NOMO-1 (cell line): ENCODE measurements around the gene GJB6.
"Not testable (repeated sequence)": the region's sequence is repeated elsewhere in the genome, so short reads cannot be mapped to it uniquely, and the experiment has no call there.

Source experiments
- DNase-seq, 2 experiments: peaks; one replicate each; lab custom pipeline; 2025; ENCODE audit not compliant: unreplicated experiment in 2 of 2; lab: John Stamatoyannopoulos, UW

The GJB6 gene

GRCh38 chr13:20231839-20232555 lies at the start of gene GJB6:
Gene GJB6, minus strand, starts transcription at chr13:20232319. Its CDS starts 8,839 bp downstream, at chr13:20223480.
- no peak for DNase-seq

DNA sequence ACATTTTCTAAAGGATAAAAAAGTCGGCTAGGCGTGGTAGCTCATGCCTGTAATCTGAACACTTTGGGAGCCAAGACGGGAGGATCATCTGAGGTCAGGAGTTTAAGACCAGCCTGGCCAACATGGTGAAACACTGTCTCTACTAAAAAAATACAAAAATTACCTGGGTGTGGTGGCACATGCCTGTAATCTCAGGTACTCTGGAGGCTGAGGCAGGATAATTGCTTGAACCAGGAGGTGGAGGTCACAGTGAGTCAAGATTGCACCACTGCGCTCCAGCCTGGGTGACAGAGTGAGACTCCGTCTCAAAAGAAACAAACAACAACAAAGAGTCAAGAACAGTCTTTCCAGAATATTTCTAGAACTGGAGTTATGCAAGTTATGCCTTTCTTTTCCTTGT lies 44.8 kb upstream of the GJB6 start:
- DNase-seq = not testable (repeated sequence)

GRCh38 chr13:20274466-20274865 lies 42.3 kb upstream of the GJB6 start:
- no peak for DNase-seq

DNA sequence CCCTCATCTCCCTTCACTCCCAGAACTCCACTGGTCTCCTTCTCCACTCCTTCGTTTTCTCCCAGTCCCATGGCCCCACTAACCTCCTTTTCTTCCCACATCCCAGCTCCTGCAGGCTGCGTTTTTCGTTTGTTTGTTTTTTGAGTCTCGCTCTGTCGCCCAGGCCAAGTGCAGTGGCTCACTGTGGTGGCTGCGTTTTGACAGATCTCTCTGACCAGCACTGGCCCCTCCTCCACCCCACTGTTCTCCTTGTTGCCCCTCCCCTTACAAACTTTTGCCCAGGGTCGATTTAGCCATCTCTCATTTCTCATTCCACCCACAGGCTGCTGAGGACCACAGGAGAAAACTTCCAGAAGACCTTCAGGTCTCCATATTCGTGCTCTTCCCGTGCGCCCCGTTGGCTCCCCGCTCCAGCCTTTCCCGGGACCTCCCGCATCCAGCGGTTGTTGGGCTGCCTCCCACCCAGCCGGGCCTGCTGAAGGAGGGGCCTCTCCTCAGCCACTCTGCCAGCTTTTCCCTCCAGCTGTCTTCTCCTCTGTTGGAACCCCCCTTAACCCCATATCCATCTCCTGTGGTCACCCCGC lies 40.6 kb upstream of the GJB6 start:
- DNase-seq = no peak

DNA sequence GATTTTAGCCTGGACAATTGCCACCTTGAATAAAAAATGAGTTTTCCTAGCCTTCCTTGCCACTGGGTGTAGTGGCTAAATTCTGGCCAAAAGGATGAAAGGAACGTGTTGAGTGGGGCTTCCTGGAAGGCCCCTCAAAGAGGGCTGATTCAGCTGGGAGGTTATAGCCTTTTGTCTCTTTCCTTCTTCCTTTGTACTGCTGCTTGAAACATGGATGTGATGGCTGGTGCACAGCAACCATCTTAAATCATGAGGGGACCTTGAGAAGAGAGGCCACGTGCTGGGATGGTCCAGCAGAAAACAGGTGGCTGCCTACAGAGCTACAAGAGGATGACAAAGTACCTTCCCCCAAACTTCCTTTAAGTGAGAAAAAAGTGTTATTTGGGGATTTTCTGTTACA lies 40.0 kb upstream of the GJB6 start:
- DNase-seq = no peak

DNA sequence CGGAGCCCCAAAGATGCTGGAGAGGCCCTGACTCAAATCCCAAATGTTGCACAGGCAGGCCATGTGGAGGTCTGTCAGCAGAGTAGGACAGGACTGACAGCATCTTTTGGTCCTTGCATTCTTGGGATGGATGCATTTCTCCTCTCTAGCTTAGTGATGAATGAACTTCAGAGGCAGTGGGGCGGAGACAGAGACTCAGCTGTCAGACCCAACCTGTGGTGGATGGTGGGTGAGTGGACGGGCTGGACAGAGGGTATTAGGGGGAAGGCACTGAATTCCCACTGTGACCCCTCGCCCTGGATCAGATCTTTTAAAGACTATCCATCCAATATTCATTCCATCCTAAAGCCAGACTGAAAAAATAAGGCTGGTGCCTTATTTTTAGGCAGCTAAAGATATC lies 39.3 kb upstream of the GJB6 start:
- DNase-seq = no peak

DNA sequence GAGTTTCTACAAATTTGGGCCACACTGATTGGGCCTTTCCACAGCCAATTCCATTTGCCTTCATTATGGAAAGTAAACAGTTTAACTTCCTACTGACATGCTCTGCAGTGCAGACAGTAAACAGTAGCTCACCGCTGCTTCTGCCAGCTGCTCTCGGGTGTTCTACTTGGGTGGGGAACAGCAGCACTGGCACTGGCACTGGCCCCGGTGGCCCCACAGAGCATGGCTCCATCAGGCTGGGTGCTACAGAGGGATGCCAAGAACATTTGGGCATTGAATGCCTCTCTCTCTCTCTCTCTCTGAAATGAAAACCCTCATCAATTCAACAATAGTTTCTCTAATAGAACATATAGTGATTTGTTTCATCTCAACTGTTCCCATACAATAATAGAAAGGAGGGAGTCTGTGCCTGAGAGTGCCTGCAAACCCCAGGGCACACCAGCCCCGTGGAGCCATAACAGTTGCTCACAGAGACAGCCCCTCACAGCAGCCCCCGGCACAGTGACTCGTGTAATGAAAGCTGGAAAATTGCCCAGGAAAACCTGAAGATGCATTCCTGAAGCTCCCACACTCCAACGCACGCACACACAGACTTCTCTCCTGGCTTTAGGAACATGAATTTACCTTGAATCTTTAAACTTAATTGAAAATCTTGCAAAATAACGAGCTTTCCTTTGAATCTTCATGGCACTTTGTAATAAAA lies 38.2 kb upstream of the GJB6 start:
- no peak for DNase-seq

DNA sequence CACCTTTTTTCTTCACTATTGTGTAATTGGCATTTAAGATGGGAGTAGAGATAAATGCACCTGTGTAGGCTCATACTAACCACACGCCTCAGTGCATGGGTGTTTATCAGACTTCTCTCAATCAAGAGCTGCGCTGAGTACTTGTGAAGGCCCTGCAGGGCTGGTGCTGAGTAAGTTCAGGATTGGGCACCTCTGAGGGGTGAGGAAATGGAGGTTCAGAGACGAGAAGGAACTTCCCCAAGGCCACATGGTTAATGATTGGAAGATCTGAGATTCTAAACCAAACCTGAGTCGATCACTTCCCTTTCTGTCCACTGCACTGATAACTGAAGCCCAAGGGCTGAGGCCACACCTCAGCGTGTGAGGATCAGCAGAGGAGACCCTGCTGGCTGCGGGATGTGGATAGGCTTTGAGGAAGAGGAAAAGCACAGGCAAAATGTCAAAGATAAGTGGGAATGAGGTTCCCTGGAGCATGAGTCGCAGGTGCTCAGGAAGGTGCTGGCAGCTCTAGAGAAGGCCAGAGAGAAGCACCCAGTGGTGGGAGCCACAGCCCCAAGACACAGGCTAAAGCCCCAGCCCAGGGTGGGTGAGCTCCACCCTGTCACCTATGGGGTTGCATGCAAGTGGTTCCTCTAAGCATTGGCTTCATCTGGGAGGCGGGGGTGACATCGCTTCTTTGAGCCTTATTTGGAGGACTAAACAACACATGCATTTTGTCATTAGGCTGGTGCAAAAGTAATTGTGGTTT lies 32.3 kb upstream of the GJB6 start:
- DNase-seq = peak; percentile 20

DNA sequence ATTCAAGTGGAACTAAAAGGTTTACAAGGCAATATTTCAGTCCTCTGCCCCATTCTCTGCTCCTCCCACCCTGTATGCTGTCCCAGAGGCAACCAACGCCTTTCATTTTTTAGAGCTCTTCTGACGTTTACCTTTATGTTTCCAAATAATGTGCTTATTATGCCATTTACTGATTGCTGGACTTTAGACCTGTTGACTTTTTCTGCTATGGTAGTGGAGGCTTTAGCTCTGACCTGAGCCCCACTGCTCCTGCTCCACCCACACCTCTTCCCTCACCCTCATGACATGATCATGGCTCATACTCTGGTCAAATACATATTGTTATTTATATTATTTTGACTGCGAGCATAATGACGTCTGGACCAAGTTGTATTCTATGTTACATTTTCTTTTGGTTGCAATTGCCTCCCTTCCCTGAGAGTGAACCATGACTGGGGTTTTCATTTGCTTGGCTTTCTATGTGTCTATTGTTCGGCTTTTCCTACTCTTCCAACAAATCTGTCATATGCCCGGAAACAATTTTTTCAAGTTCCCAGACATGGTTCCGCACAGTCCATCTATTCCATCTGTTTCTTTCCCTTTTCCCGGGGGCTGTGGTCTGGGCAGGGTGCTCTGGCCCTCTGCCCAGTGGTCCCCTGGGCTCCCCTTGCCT lies 31.4 kb upstream of the GJB6 start:
- DNase-seq = no peak

- no peak for DNase-seq
Measured at GRCh38 chr13:20258963-20259288, 26.8 kb upstream of the GJB6 start.

DNA sequence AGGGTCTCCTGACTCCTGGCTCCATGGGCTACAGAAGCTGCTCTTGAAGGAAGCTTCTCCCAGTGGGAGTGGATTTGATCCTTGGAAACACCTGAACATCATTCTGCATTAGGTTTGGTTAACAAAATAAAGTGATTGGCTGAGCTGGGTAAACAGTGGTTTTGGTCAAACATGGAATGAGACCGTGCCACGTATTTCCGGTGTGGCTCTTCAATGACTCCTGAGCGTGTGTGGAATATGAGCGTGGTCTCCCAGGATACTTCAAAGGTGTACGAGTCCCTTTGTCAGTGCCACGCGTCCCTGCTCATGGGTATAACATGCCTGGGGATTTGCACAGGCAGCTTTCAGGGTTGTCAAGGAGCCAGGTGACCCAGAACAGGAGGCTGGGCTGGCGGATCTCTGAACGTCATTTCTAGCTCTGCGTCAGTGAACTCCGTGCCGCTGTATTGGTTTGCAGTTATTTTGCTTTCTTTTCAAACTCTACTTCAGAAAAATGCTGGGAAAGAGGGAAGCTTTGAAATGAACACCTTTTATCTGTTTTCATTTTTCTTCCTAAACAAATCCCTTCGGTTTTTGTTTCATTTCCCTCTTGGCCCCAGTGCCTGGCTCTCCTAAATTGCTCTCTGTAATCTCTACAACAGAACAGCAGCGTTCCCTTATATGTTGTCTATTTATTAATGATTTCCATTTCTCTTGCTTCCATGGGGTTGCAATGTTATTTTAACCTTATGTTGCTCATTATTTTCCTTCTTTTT lies 26.3 kb upstream of the GJB6 start:
- DNase-seq = no peak

DNA sequence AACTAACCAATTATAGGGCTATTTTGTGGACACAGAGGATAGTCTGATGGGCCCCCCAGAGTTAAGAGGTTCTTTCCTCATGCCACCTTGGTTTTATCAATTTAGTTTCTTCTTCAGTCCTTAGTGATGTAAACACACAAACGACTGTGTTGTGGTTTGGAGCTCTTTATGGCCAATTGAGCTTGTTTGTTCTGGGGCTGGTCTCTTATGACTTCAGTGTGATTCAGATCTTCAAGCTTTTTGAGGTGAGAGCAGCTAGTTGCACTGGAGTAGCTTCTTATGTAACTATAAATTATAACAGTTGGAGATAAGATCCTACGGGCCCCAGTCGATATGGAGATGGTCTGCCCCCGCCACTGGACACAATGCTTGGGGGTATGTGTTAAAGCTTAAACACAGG lies 22.0 kb upstream of the GJB6 start:
- DNase-seq = peak; percentile 21 to 53

DNA sequence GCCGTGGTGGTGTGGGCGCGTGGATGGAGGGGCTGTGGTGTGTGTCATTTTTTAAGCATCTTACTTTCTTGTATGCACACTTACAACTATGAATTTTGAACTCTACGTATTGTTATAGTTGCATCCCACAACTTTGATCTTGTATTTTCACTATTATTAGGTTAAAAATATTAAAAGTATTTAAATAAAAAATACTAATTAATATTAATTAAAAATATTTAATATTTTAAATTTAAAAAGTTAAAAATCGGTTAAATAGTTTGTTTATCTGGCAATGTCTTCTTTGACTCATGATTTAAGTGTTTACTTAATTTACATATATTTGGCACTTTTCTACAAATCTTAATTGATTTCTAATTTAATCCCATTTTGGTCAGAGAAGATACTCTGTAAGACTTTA lies 17.8 kb upstream of the GJB6 start:
- no peak for DNase-seq

- DNase-seq = no peak
Measured at GRCh38 chr13:20247963-20248362, 15.8 kb upstream of the GJB6 start.

GRCh38 chr13:20247403-20247802 lies 15.3 kb upstream of the GJB6 start:
- no peak for DNase-seq

GRCh38 chr13:20241593-20241992 lies 9.5 kb upstream of the GJB6 start:
- no peak for DNase-seq

DNA sequence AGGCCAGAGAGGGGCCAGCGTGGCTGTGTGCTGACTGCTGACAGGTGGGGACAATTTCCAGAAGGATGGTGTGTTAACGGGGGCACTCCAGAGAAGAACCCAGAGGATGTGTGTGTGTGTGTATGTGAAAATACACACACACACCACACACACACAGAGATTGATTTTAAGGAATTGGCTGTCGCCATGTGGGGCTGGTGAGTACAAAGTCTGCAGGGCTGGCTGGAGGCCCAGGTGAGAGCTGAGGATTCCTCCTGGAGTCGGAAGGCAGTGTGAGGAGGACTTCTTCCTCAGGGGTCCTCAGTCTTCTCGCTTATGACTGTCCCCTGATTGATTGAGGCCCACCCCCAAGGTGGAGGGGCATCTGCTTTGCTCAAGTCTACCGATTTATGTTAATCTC lies 7.6 kb upstream of the GJB6 start:
- DNase-seq = no peak

GRCh38 chr13:20232556-20233277 lies 598 bp upstream of the GJB6 start:
- no peak for DNase-seq

GRCh38 chr13:20230913-20231838 lies 943 bp downstream of the GJB6 start:
- DNase-seq = peak; percentile 19 to 44
